ENCODE data around the gene SOWAHC. TPM values are rescaled to one million over a fixed set of nuclear protein-coding genes. Genes with fewer than 3 reads are reported as not detected.

SOWAHC gene
- total RNA-seq, 1 donor: 10.8 TPM

DNA sequence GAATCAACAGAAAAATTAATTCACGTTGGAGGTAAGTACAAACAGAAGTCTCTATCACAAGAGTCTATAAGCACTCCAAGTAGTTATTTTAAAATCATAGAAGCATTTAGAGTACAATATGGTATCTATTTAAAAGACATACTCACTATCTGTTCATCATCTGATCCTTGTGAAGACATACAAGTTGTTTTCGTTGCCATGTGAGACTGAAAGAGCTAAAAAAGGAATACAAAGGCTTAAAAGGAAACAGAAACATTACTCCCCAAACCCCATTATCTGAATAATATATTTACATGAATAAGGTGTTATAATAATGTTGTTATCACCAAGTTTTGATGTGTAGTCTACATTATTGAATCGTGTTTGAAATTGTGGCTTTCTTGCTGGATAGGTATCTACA, 21.3 kb upstream of the SOWAHC start:
- no peak for DNase-seq (ENCODE audit: low read depth)
- TF ChIP-seq, protein P1, sequence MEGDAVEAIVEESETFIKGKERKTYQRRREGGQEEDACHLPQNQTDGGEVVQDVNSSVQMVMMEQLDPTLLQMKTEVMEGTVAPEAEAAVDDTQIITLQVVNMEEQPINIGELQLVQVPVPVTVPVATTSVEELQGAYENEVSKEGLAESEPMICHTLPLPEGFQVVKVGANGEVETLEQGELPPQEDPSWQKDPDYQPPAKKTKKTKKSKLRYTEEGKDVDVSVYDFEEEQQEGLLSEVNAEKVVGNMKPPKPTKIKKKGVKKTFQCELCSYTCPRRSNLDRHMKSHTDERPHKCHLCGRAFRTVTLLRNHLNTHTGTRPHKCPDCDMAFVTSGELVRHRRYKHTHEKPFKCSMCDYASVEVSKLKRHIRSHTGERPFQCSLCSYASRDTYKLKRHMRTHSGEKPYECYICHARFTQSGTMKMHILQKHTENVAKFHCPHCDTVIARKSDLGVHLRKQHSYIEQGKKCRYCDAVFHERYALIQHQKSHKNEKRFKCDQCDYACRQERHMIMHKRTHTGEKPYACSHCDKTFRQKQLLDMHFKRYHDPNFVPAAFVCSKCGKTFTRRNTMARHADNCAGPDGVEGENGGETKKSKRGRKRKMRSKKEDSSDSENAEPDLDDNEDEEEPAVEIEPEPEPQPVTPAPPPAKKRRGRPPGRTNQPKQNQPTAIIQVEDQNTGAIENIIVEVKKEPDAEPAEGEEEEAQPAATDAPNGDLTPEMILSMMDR (IDR thresholded peaks at IDR 0.05; ENCODE audit: insufficient read depth, low read depth, low read length): no peak
- no peak overlapping the region for H3K4me3 ChIP-seq (ENCODE audit: low read depth, low read length)

- TF ChIP-seq, protein P1 (IDR thresholded peaks at IDR 0.05; ENCODE audit: insufficient read depth, low read depth, low read length): no peak
- DNase-seq (ENCODE audit: low read depth): no peak
Observed at GRCh38 chr2:109594246-109594885, 19.8 kb upstream of the SOWAHC start.

GRCh38 chr2:109595644-109596043, 18.5 kb upstream of the SOWAHC start:
- H3K4me3 ChIP-seq (ENCODE audit: low read depth, low read length): no peak overlapping the region
- TF ChIP-seq, protein P1 (IDR thresholded peaks at IDR 0.05; ENCODE audit: insufficient read depth, low read depth, low read length): no peak
- DNase-seq (ENCODE audit: low read depth): no peak

More at GRCh38 chr2:109594246-109594885, 19.8 kb upstream of the SOWAHC start:
- H3K4me3 ChIP-seq (ENCODE audit: low read depth, low read length): no peak overlapping the region

DNA sequence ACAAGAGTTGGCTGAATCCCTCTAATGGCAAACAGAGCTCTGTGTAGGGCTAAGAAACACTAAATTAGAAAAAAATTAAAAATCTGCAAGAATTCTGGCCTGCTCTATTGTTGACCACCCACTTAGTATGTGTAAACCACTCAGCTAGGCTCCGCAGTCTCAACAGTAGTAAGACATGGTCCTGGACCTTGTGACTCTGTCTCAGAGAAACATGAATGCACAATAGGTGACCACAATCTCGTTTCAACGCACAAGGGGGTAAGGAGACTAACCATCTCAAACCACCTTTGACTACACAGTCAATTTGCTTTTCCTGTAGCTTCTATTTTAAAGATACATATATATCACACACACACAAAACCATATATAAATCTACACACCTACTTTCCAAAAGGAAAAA, 16.9 kb upstream of the SOWAHC start:
- no peak overlapping the region for H3K4me3 ChIP-seq (ENCODE audit: low read depth, low read length)

GRCh38 chr2:109601783-109602182, 12.4 kb upstream of the SOWAHC start:
- TF ChIP-seq, protein P1 (IDR thresholded peaks at IDR 0.05; ENCODE audit: insufficient read depth, low read depth, low read length): no peak
- no peak for DNase-seq (ENCODE audit: low read depth)
- no peak overlapping the region for H3K4me3 ChIP-seq (ENCODE audit: low read depth, low read length)

More for the DNA sequence above, 16.9 kb upstream of the SOWAHC start:
- TF ChIP-seq, protein P1 (IDR thresholded peaks at IDR 0.05; ENCODE audit: insufficient read depth, low read depth, low read length): no peak
- DNase-seq (ENCODE audit: low read depth): no peak

GRCh38 chr2:109602617-109603188, 11.5 kb upstream of the SOWAHC start:
- no peak for DNase-seq (ENCODE audit: low read depth)
- TF ChIP-seq, protein P1 (IDR thresholded peaks at IDR 0.05; ENCODE audit: insufficient read depth, low read depth, low read length): no peak
- H3K4me3 ChIP-seq (ENCODE audit: low read depth, low read length): no peak overlapping the region

All from fibroblast of villous mesenchyme (primary cell).